Sigmoid colon (tissue), 3 donors: ENCODE data around the gene ZBTB1.

Source experiments
- CTCF ChIP-seq, 4 experiments: fragments of 450-650 bp in 3 of 4; fragments of 200-600 bp in 1 of 4; IDR thresholded peaks; one replicate each; pipeline ENCODE4 v1.5.1; 2016 to 2019; ENCODE audit warnings: antibody characterized with exemption in 4 of 4, mild to moderate bottlenecking in 3 of 4, moderate library complexity in 2 of 4
- POLR2A ChIP-seq, 2 donors: fragments of 450-650 bp; IDR thresholded peaks; one replicate each; pipeline ENCODE4 v1.6.1; 2016; ENCODE audit warnings: antibody characterized with exemption in 2 of 2, mild to moderate bottlenecking in 2 of 2, moderate library complexity in 2 of 2

GRCh38 chr14:64493455-64493854, 11.1 kb upstream of the ZBTB1 start:
- TF ChIP-seq CTCF (IDR thresholded peaks at IDR 0.05) (no peak), POLR2A (IDR thresholded peaks at IDR 0.05) (no peak)
